Stimulated activated memory B cell treated with anti-CD40 and anti-IgM and Interleukin-4, amounts not matched to agents 10 μg/mL and 1 μg/mL and 100 μg/mL, for 72 hours (primary cell): Measurements from ENCODE around the gene MED15.
"Not testable (repeated sequence)": the region's sequence is repeated elsewhere in the genome, so short reads cannot be mapped to it uniquely, and the experiment has no call there.

Experiments used
- ATAC-seq: fragments of 150-1000 bp; cut with Tn5 transposase; 2 replicates; pipeline ENCODE4 v1.10.0; 2021
- H3K27ac Mint-ChIP-seq: one replicate; pipeline ENCODE4 v1.8.0; 2022; ENCODE audit warnings: mild to moderate bottlenecking, mixed read lengths
- H3K27me3 Mint-ChIP-seq: one replicate; pipeline ENCODE4 v1.8.0; 2022; ENCODE audit warnings: mixed read lengths
- H3K36me3 Mint-ChIP-seq: one replicate; pipeline ENCODE4 v1.8.0; 2022; ENCODE audit warnings: mixed read lengths
- H3K4me1 Mint-ChIP-seq: one replicate; pipeline ENCODE4 v1.8.0; 2022; ENCODE audit warnings: mixed read lengths
- H3K4me3 Mint-ChIP-seq: one replicate; pipeline ENCODE4 v1.8.0; 2022; ENCODE audit warnings: mild to moderate bottlenecking, moderate library complexity, mixed read lengths
- H3K9me3 Mint-ChIP-seq: one replicate; pipeline ENCODE4 v1.8.0; 2022; ENCODE audit warnings: mixed read lengths

MED15 gene

DNA sequence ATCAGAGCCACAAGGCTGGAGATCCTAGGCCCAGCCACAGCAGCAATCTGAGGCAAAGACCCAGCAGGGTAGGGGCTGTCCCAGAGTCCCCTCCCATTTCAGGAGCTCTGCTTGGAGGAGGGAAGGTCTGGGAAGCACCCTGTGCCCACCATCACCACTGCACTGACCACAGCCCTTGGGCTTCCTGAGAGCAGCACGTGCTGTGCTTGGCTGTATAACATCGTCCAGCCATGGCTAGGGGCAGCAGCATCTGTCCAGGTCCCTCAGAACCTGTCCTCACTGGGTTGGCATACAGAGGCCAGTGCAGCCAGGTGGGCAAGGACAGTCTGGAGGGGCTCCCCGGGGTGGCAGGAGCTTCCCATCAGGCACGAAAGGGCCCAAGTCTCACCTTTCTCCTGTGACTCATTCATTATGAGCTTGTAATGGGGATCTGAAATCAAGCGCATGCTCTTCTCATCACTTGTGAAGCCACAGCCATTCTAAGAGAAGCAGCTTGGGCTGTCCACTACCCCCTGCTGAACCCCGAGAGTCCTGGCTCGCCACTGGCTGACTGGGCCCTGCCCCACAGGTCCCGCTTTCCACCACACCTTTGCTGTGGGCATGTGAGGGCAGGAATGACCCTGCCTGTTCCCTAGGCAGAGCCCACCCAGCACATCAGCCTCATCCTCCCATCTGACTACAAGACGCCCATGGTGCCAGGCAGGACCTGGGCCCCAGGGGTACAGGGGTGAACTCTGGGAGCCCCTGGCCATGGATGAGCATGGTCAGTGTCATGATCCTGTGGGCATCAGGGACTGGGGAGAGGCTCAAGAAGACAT lies 83.3 kb downstream of the MED15 start:
- H3K27ac Mint-ChIP-seq = no peak overlapping the region
- H3K9me3 Mint-ChIP-seq = no peaks in the 10 kb centered on the region
- no peaks in the 10 kb centered on the region for H3K4me1 Mint-ChIP-seq
- H3K27me3 Mint-ChIP-seq = no peaks in the 10 kb centered on the region
- ATAC-seq = peak; percentile 4
- H3K4me3 Mint-ChIP-seq = no peak overlapping the region
- H3K36me3 Mint-ChIP-seq = peaks cover 19% of the 10 kb centered on the region

GRCh38 chr22:20591295-20591645 lies 83.9 kb downstream of the MED15 start:
- peaks cover 14% of the 10 kb centered on the region for H3K36me3 Mint-ChIP-seq
- ATAC-seq = no peak
- no peak overlapping the region for H3K27ac Mint-ChIP-seq

DNA sequence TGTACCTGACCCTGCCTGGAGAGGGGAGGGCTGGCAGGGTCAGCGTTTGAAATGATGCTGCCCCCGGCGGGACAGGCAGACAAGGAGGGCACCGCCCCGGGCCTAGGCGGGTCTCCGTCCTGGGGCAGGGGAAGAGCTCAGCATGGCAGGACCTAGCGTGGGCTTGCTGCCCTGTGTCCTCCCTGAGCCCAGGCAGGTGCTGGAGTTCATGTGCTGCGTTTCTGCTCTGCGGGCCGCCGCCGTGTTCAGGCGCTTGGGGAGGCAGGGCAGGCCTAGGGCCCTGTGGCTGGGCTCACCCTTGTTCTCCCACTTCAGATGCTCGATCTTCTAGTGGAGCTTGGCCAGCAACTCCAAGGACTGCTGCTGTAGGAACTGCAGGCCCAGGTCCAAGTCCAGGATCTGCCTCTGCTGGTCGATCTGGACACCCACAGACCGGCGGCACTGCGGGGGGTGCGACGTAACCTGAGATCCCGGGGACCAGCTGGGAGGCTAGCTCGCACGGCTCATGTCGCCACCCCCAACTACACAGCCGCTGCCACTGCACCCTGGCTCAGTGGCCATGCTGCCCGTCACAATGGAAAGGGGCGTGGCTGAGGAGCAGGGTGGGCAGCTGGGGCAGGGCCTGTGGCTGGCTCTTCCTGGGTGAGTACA lies 84.4 kb downstream of the MED15 start:
- H3K27me3 Mint-ChIP-seq = no peaks in the 10 kb centered on the region
- no peaks in the 10 kb centered on the region for H3K9me3 Mint-ChIP-seq
- peaks cover 8% of the 10 kb centered on the region for H3K36me3 Mint-ChIP-seq
- H3K27ac Mint-ChIP-seq = no peak overlapping the region
- no peaks in the 10 kb centered on the region for H3K4me1 Mint-ChIP-seq
- ATAC-seq = no peak
- no peak overlapping the region for H3K4me3 Mint-ChIP-seq

More at GRCh38 chr22:20591295-20591645, 83.9 kb downstream of the MED15 start:
- Mint-ChIP-seq H3K9me3 (no peaks in the 10 kb centered on the region), H3K27me3 (no peaks in the 10 kb centered on the region), H3K4me1 (no peaks in the 10 kb centered on the region), H3K4me3 (no peak overlapping the region)

- not testable (repeated sequence) for H3K4me1 Mint-ChIP-seq, H3K36me3 Mint-ChIP-seq, ATAC-seq, H3K27ac Mint-ChIP-seq, H3K9me3 Mint-ChIP-seq, H3K27me3 Mint-ChIP-seq, H3K4me3 Mint-ChIP-seq
Observed at GRCh38 chr22:20594038-20594437, 86.6 kb downstream of the MED15 start.

- H3K27ac Mint-ChIP-seq, H3K4me1 Mint-ChIP-seq, H3K4me3 Mint-ChIP-seq, H3K27me3 Mint-ChIP-seq, ATAC-seq, H3K36me3 Mint-ChIP-seq, H3K9me3 Mint-ChIP-seq: not testable (repeated sequence)
Observed at GRCh38 chr22:20594486-20594885, 87.1 kb downstream of the MED15 start.

DNA sequence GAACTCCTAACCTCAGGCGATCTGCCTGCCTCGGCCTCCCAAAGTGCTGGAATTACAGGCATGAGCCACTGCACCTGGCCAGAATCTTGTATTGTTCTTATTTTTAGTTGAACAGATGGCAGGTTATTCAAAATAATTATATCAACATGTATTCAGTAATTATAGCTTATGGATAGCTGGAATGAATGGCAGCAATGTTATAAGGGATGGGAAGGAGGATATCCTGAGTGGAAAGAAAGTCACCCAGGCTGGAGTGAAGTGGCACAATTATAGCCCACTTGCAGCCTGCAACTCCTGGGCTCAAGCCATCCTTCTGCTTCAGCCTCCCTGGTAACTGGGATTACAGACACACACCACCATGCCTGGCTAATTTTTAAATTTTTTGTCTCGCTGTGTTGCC lies 88.1 kb downstream of the MED15 start:
- no peak for ATAC-seq
- H3K4me1 Mint-ChIP-seq = no peaks in the 10 kb centered on the region
- H3K27ac Mint-ChIP-seq = no peak overlapping the region
- H3K27me3 Mint-ChIP-seq = peaks cover 2% of the 10 kb centered on the region
- no peaks in the 10 kb centered on the region for H3K9me3 Mint-ChIP-seq
- H3K4me3 Mint-ChIP-seq = no peak overlapping the region
- no peaks in the 10 kb centered on the region for H3K36me3 Mint-ChIP-seq

GRCh38 chr22:20599117-20599516 lies 91.7 kb downstream of the MED15 start:
- H3K27ac Mint-ChIP-seq = no peak overlapping the region
- H3K4me1 Mint-ChIP-seq = no peaks in the 10 kb centered on the region
- H3K9me3 Mint-ChIP-seq = no peaks in the 10 kb centered on the region
- H3K27me3 Mint-ChIP-seq = peaks cover 9% of the 10 kb centered on the region
- ATAC-seq = no peak
- H3K36me3 Mint-ChIP-seq = no peaks in the 10 kb centered on the region
- H3K4me3 Mint-ChIP-seq = no peak overlapping the region

DNA sequence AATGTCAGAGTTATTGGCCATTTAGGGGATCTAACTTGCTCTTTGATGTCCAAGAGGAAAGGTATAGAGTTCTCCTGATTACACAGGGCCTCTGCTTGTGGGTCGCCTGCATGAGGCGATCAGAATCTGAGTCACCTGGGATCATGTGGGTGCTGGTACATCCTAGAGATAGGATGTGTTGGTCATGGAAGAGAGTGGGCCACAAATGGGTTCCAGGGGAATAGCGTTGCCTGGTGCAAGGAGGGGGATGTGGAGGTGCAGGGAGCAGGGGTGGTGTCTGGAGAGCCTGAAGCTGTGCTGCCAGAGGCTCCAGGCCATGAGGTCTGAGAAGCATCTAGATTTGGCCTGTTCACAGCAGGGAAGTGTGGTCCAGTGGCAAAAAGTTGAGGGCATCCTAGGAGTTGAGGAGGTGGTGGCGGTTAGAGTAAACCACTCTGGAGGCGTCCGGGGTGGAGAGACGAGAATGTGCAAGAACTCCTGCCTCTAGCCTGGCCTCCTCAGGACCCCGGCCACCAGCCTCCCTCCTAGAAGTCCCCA lies 92.8 kb downstream of the MED15 start:
- Mint-ChIP-seq H3K4me3 (no peak overlapping the region), H3K27me3 (peaks cover 17% of the 10 kb centered on the region), H3K36me3 (no peaks in the 10 kb centered on the region), H3K9me3 (no peaks in the 10 kb centered on the region), H3K4me1 (no peaks in the 10 kb centered on the region), H3K27ac (no peak overlapping the region)
- ATAC-seq = no peak

GRCh38 chr22:20601308-20601707 lies 93.9 kb downstream of the MED15 start:
- H3K9me3 Mint-ChIP-seq = no peaks in the 10 kb centered on the region
- H3K27me3 Mint-ChIP-seq = peaks cover 18% of the 10 kb centered on the region
- H3K27ac Mint-ChIP-seq = no peak overlapping the region
- no peaks in the 10 kb centered on the region for H3K36me3 Mint-ChIP-seq
- peaks cover 3% of the 10 kb centered on the region for H3K4me1 Mint-ChIP-seq
- ATAC-seq = no peak
- no peak overlapping the region for H3K4me3 Mint-ChIP-seq

DNA sequence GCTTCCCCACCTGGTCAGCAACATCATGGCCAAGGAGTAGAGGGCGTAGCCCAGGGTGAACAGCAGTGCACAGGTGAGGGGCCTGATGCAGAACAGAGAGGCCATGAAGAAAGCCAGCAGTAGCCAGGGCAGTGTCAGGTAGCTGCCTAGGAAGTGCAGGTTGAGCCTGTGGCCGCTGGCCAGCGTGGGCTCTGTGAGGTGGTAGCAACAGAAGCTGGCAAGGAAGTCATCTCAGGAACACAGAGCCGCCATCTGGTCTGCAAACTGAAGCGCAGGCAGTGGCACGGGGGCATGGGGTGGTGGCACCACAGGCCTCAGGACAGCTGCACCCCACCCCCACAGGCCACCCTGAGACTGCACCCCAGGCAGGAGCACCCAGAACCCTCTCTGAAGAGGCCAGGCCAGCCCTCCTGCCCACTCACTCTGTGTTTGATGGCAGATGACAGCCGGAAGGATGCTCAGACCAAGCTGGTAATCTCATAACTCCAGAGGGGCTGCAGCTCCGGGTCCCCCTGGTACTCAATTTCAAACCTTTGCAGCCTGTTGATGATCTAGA lies 95.3 kb downstream of the MED15 start:
- Mint-ChIP-seq H3K36me3 (no peaks in the 10 kb centered on the region), H3K4me1 (peaks cover 7% of the 10 kb centered on the region), H3K27ac (no peak overlapping the region)

DNA sequence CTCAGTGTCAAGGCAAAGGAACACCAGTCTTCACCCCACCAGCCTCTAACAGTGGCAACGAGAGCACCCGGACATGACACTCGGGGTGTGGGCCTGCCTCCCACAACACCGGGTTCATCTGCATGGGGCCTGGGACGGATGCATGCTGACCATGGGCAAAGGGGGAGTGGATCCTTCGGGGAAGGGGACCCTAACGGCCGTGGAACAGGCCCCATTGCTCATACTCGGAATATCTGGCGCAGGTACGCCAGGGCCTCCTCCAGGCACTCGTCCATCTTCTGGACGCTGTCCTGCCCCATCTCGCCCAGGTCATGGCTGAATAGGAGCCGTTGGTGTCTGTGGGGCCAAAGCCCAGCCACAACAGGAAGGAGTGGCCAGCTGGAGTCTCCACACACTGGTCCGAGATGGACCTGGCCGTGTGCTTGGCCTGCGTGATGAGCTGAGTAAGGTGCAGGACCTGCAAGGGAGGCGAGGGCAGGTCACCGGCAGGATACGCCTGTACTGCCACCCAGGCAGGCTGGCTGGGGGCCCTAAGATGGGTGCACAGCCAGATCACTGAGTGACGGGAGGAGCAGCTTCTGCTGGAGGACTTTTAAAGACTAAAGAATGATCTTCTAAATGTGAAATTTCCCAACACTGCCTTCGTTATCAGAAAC lies 96.8 kb downstream of the MED15 start:
- no peaks in the 10 kb centered on the region for H3K36me3 Mint-ChIP-seq
- peaks cover 7% of the 10 kb centered on the region for H3K4me1 Mint-ChIP-seq
- ATAC-seq = no peak
- H3K27me3 Mint-ChIP-seq = peaks cover 24% of the 10 kb centered on the region
- H3K9me3 Mint-ChIP-seq = no peaks in the 10 kb centered on the region
- H3K27ac Mint-ChIP-seq = no peak overlapping the region
- no peak overlapping the region for H3K4me3 Mint-ChIP-seq

More for the DNA sequence above, 95.3 kb downstream of the MED15 start:
- H3K27me3 Mint-ChIP-seq = peaks cover 18% of the 10 kb centered on the region
- no peak for ATAC-seq
- no peaks in the 10 kb centered on the region for H3K9me3 Mint-ChIP-seq
- no peak overlapping the region for H3K4me3 Mint-ChIP-seq

- Mint-ChIP-seq H3K9me3 (no peaks in the 10 kb centered on the region), H3K27me3 (peaks cover 30% of the 10 kb centered on the region), H3K27ac (no peak overlapping the region), H3K4me3 (no peak overlapping the region), H3K36me3 (no peaks in the 10 kb centered on the region), H3K4me1 (peaks cover 7% of the 10 kb centered on the region)
- ATAC-seq = no peak
Observed at GRCh38 chr22:20604776-20605221, 97.4 kb downstream of the MED15 start.

GRCh38 chr22:20605328-20605727 lies 97.9 kb downstream of the MED15 start:
- no peak overlapping the region for H3K27ac Mint-ChIP-seq
- H3K36me3 Mint-ChIP-seq = no peaks in the 10 kb centered on the region
- H3K4me1 Mint-ChIP-seq = peaks cover 7% of the 10 kb centered on the region
- H3K9me3 Mint-ChIP-seq = no peaks in the 10 kb centered on the region
- no peak for ATAC-seq
- no peak overlapping the region for H3K4me3 Mint-ChIP-seq
- peaks cover 34% of the 10 kb centered on the region for H3K27me3 Mint-ChIP-seq

GRCh38 chr22:20606041-20606783 lies 98.8 kb downstream of the MED15 start:
- H3K4me1 Mint-ChIP-seq = peaks cover 7% of the 10 kb centered on the region
- no peaks in the 10 kb centered on the region for H3K9me3 Mint-ChIP-seq
- no peak overlapping the region for H3K4me3 Mint-ChIP-seq
- peak; percentile 68 for ATAC-seq
- H3K27ac Mint-ChIP-seq = no peak overlapping the region
- peaks cover 33% of the 10 kb centered on the region for H3K27me3 Mint-ChIP-seq
- no peaks in the 10 kb centered on the region for H3K36me3 Mint-ChIP-seq

DNA sequence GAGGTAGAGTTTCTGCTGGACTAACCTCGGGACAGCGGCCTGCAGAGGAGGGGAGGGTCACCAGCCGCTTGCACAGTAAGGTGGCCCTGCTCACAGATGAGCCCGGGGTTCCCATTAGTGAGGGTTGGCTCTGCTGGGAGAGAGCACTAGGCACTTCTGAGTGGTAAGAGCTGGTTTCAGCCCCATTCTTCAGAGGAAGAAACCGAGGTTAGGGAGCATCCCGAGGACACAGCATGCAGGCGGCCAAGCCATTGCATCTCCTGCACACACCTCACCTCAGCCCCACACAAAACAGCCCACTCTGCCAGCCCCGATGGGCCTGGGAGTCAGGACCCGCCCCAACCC lies 99.3 kb downstream of the MED15 start:
- ATAC-seq = no peak
- Mint-ChIP-seq H3K4me1 (peaks cover 7% of the 10 kb centered on the region), H3K4me3 (no peak overlapping the region), H3K36me3 (no peaks in the 10 kb centered on the region), H3K9me3 (no peaks in the 10 kb centered on the region), H3K27me3 (peaks cover 33% of the 10 kb centered on the region), H3K27ac (no peak overlapping the region)
